Right hindlimb (tissue), 1 donor: ENCODE data around the gene SELENOO.

Experiments used
- DNase-seq: peaks from one replicate; pipeline ENCODE4 v3.0.0-alpha.2; 2018

SELENOO gene

DNA sequence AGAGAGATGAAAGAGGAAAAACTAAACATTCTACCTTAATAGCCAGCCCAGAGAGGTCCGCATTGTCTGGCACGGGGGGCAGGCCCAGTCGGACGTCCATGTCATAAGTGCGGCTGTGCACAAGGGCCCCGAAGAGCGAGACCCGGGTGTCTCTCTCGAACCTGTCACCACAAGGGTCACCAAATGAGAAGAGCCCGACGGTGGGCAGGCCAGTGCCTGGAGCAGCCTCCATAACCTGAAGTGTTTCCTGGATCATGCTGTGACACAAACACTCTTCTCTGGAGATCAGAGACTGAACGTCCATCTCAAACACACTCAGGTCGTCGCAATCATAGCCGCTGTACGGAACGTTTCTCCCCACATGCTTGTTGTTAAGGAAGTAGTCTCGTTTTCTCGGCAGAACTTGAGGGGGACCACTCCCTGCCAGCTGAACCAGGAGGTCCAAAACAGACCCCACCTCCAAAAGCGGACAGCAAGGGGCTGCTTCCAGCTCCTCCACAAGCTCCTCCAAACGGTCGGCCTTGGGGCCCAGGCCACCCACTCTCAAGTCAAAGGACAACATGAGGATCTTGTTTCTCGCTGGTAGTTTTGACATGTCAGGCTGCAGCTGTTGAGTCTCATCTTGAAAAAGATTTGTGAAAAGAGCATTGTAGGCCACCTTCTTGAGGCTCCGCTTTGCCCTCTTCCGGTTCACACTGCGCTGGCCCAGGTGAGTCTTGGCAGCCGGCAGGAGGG lies 43.0 kb downstream of the SELENOO start:
- no peak for DNase-seq

DNA sequence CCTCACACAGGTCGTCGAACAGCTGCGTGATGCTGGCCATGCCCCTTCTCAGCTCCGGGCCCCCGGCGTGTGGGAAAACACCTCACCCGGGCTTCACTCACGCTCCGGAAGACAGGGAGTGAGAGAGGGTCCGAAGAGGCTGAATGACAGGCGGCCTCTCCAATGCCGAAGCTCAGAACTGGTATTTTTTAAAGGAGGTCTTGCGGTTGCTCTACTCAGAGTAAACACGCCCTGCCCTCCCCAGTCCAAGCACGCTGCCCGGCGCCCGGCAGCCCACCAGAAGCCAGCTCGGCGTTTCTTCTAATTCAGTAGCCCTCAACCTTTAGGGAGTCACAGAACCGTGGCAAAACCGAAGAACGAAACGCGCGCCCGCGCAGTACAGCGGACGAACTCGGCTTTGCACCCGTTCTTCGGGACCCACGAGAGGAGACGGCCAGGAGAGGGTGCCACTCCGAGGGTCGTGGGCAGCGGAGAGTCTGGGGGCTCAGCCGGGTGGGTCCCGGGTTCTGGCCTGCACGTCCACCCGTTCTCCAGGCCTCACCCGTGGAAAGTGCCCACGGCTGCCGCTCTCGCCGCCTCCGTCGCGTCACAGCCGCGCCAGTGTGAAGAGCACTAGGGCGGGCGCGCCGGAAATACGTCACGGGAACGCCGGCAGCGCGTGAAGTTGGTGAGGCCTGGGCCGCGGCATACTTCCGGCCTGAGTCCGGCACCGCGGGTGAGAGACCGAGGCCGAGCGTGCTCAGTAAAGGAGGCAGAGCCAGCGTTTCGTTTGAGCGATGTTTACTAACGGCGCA lies 43.8 kb downstream of the SELENOO start, which contains the start of gene TUBGCP6:
Gene TUBGCP6, minus strand, starts transcription at position 604 of the 794 bp plus-strand sequence. Its CDS starts 564 bp downstream, at position 40.
- DNase-seq = peak; percentile 96

DNA sequence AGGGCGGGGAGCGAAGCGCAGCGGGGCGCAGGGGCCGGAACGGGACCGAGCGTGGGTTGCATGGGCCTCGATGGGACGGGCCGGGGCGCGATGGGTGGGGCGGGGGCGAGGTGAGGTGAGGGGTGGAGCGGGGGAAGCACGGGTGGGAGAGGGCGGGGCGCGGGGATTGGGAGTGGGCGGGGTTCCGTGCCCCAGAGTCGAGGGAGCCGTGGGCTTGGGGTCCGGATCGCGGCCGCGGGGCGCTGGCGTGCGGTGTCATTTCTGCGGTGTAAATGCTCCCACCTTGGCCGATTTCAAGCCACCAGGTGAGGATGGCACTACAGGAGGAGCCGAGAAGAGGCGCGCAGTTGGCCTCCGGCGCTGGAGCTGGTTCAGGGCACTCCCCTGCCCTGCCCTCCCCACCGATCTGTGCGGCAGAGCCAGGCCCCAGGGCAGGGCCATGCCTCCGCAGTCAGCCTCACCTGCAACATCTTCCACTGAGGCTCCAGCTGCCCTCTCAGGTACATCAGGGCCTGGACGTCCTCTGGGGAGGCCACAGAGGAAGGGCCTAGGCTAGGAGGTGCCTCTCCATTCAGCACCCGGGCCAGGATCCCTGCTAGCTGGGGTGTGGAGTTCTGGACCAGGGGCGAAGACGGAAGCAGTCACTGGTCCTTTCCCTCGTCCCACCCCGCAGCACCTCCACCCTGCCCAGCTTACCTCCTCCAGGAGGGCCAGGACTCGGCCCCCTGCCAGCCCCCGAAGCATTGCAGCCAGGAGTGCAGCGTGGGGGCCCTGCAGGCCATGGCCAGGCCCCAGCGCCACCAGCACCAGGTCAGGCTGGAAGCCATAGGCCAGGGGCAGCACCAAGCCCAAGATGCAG lies 44.6 kb downstream of the SELENOO start:
- no peak for DNase-seq

DNA sequence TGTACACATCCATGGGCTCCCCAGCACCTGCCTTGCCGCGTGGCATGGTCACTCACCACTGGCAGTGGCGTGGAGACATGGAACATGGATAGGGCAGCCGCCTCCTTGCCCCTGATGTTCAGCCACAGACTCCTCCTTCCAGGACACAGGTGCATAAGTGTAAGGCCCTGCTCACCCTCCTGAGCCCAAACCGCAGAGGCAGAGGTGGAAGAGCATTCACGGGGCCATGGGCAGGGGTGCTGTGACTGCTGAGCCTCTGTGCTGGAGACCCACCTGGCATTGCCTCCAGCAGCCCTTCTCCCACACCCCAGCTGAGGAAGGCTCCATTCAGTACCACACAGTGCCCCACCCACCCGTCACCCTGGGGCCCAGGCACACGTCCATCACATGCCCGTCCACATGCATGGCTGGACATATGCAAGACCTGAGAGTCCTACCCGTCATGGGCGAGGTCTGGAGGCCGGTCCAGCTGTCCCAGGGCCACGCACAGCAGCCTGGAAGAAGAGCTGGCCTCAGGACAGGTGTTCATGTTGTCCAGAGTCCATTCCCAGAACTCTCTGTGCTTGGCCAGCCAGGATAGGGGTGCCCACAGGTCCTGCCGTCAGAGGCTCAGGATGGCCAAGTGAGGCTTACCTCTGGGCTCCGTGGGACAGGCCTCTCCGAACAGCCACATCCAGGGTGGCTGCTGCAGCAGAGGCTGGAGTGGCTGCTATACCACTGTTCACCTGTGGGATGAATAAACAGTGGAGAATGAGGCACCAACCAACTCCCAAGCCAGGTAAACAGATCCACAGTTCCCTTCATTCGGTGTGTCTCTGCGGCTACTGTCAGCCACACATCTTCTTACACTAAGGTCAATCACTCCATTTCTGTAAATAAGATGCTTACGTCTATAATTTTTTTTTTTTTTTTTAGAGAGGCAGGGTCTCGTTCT lies 45.7 kb downstream of the SELENOO start:
- DNase-seq = no peak

- peak; percentile 66 for DNase-seq
Measured at GRCh38 chr22:50247748-50248147, 46.9 kb downstream of the SELENOO start.

GRCh38 chr22:50248196-50249081 lies 47.6 kb downstream of the SELENOO start:
- DNase-seq = peak; percentile 34

- peak; percentile 22 for DNase-seq
Measured at GRCh38 chr22:50249341-50250248, 48.8 kb downstream of the SELENOO start.

GRCh38 chr22:50250249-50250554 lies 49.4 kb downstream of the SELENOO start:
- DNase-seq = no peak

GRCh38 chr22:50250555-50251476 lies 50.0 kb downstream of the SELENOO start, which contains the start of gene HDAC10:
TSS of gene HDAC10 (minus strand) at chr22:50251265. CDS start at chr22:50251032, 233 bp downstream.
- peak; percentile 82 for DNase-seq

GRCh38 chr22:50251477-50252081 lies 50.8 kb downstream of the SELENOO start:
- no peak for DNase-seq

GRCh38 chr22:50252082-50253045 lies 51.6 kb downstream of the SELENOO start:
- peak; percentile 73 for DNase-seq

- peak; percentile 23 for DNase-seq
Measured at GRCh38 chr22:50253046-50253915, 52.5 kb downstream of the SELENOO start.

DNA sequence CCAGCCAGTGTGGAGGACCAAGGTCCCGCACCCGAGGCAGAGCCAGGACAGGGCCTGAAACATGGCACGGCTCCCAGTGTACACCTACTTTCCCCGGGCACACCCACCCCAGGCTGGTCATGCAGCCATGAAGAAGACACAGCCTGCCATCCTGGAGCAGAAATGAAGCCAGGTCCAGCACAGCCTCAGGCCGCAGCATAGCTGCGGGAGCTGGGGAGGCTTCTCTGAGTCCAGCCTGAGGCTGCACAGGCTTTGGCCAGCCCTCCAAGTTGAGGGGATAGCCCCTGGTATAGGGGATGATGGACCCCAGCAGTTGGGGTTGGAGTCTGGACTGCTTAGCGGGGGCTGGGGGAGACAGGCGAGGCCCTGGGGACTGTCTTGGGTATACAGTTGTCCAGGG lies 53.1 kb downstream of the SELENOO start:
- DNase-seq = peak; percentile 15

DNA sequence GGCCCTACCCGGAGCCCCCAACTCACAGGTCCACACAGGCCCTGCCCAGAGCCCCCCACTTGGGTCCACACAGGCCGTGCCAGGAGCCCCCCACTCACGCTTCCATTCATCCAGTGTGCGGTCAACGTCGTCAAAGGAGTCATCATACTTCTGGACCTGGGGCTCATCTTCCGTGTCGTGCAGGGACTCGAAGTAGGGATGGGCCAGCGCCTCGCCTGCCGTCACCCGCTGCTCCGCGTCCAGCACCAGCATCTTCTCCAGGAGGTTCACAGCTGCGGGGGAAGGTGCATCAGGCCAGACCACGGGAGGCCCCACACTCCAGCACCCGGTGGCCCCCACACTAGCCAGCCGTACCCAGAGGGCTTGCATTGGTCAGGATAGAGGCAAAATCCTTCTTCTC lies 54.3 kb downstream of the SELENOO start:
- DNase-seq = no peak

DNA sequence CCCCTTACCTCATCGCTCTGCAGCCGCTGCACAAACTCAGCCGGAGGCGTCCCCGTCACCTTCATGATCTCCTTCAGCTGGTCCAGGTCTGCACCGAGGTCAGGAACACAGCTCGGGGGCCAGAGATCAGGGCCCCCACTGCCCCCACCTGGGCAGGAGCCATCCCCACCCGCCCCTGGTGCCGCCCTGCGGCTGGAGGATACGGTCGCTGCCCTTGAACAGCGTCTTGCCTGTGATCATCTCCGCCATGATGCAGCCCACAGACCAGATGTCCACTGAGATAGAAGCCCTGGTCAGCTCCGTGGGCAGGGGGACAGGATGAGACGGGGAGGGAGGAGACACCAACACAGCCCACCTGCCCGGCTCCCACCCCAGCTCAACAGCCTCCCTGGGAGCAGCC lies 54.8 kb downstream of the SELENOO start:
- no peak for DNase-seq
